B cell (primary cell): Measurements from ENCODE around the gene NHEJ1. TPM values are rescaled to one million over a fixed set of nuclear protein-coding genes. Genes with fewer than 3 reads are reported as not detected.

Source experiments
- ATAC-seq: fragments of 200-7000 bp; cut with Tn5 transposase; one replicate; pipeline ENCODE4 v1.10.0; 2021; ENCODE audit warnings: low read depth, mild to moderate bottlenecking, moderate number of reproducible peaks, moderate library complexity
- CTCF ChIA-PET: fragments of 350-600 bp; sonication (Branson Sonifier 250); formaldehyde crosslinking; loops from one replicate; lab custom pipeline; 2021; ENCODE audit warnings: antibody characterized with exemption, inconsistent platforms; lab: Charles Lee
- POLR2A ChIA-PET: fragments of 350-600 bp; sonication (Branson Sonifier 250); formaldehyde crosslinking; loops from one replicate; lab custom pipeline; 2021; ENCODE audit warnings: antibody characterized with exemption; lab: Charles Lee
- DNase-seq: peaks from one replicate; pipeline ENCODE4 v3.0.0; 2013
- H2AFZ ChIP-seq: 2 replicates; pipeline ENCODE4 v1.6.1; 2012; ENCODE audit warnings: mild to moderate bottlenecking, low read depth, low read length; ENCODE audit not compliant: insufficient read depth, poor library complexity, severe bottlenecking
- H3K27ac ChIP-seq, 2 donors: 1 replicate in 1 of 2; 2 replicates in 1 of 2; pipeline ENCODE4 v1.5.1; 2012 to 2013; ENCODE audit warnings: low read length in 2 of 2, mild to moderate bottlenecking in 2 of 2, moderate library complexity in 1 of 2
- H3K27me3 ChIP-seq, 4 experiments: fragments of 200-600 bp in 1 of 4; sonication (generic) in 1 of 4; replicated peaks in 1 of 4; 1 replicate in 2 of 4; 2 replicates in 2 of 4; pipeline versions ENCODE4 v1.6.1 to v1.7.0; 2013 to 2016; ENCODE audit warnings: low read length in 3 of 4, mild to moderate bottlenecking in 2 of 4, mixed read lengths in 1 of 4, moderate library complexity in 1 of 4; ENCODE audit not compliant: insufficient read depth in 4 of 4, control insufficient read depth in 3 of 4; ENCODE audit errors: control extremely low read depth in 1 of 4
- H3K36me3 ChIP-seq, 2 experiments: replicated peaks in 1 of 2; 1 replicate in 1 of 2; 2 replicates in 1 of 2; pipeline versions ENCODE4 v1.6.1 to v1.7.1; 2013; ENCODE audit warnings: low read length in 1 of 2; ENCODE audit not compliant: insufficient read depth in 2 of 2, control insufficient read depth in 1 of 2; ENCODE audit errors: control extremely low read depth in 1 of 2, extremely low read depth in 1 of 2
- H3K4me1 ChIP-seq, 2 donors: fragments of 200-600 bp in 1 of 2; sonication (generic) in 1 of 2; 1 replicate in 1 of 2; 2 replicates in 1 of 2; pipeline versions ENCODE4 v1.5.1 to v1.6.1; 2013 to 2017; ENCODE audit warnings: low read length in 2 of 2; ENCODE audit not compliant: control insufficient read depth in 2 of 2, insufficient read depth in 2 of 2
- H3K4me2 ChIP-seq: replicated peaks from 2 replicates; pipeline ENCODE3; 2012; ENCODE audit warnings: mild to moderate bottlenecking, low read depth, low read length; ENCODE audit not compliant: poor library complexity, severe bottlenecking
- H3K4me3 ChIP-seq, 5 experiments: fragments of 200-600 bp in 1 of 5; sonication (generic) in 1 of 5; 1 replicate in 3 of 5; 2 replicates in 2 of 5; pipeline versions ENCODE4 v1.5.1 to v1.7.0; 2011 to 2016; ENCODE audit warnings: low read length in 4 of 5, mild to moderate bottlenecking in 4 of 5, low read depth in 2 of 5, control low read depth in 1 of 5, moderate library complexity in 1 of 5; ENCODE audit not compliant: insufficient read depth in 1 of 5; ENCODE audit errors: control extremely low read depth in 1 of 5, extremely low read depth in 1 of 5
- H3K79me2 ChIP-seq: fragments of 200-600 bp; sonication (generic); one replicate; pipeline ENCODE4 v1.6.0; 2016; ENCODE audit warnings: low read length; ENCODE audit not compliant: control insufficient read depth, insufficient read depth
- H3K9ac ChIP-seq: fragments of 200-600 bp; sonication (generic); 2 replicates; pipeline ENCODE4 v1.6.1; 2017; ENCODE audit warnings: mild to moderate bottlenecking, low read length, moderate library complexity
- H3K9me3 ChIP-seq, 3 donors: one replicate each; pipeline versions ENCODE4 v1.6.1 to v1.7.1; 2013; ENCODE audit warnings: low read length in 2 of 3; ENCODE audit not compliant: control insufficient read depth in 2 of 3, insufficient read depth in 1 of 3; ENCODE audit errors: control extremely low read depth in 1 of 3
- H4K20me1 ChIP-seq: 2 replicates; pipeline ENCODE4 v1.6.0; 2012; ENCODE audit warnings: mild to moderate bottlenecking, low read length; ENCODE audit not compliant: insufficient read depth, control insufficient read depth, poor library complexity, severe bottlenecking
- H3K27ac Mint-ChIP-seq: one replicate; pipeline ENCODE4 v1.8.0; 2021; ENCODE audit warnings: mixed read lengths
- H3K27me3 Mint-ChIP-seq: one replicate; pipeline ENCODE4 v1.8.0; 2021; ENCODE audit warnings: mixed read lengths
- H3K4me1 Mint-ChIP-seq: one replicate; pipeline ENCODE4 v1.8.0; 2021; ENCODE audit warnings: mixed read lengths
- H3K4me3 Mint-ChIP-seq: one replicate; pipeline ENCODE4 v1.8.0; 2021; ENCODE audit warnings: mixed read lengths
- H3K9me3 Mint-ChIP-seq: one replicate; pipeline ENCODE4 v1.8.0; 2022; ENCODE audit warnings: mixed read lengths; ENCODE audit not compliant: insufficient read depth
- CTCF ChIP-seq: fragments of 200-600 bp; IDR thresholded peaks from one replicate; pipeline ENCODE4 v1.8.0; 2022; ENCODE audit warnings: antibody characterized with exemption, mild to moderate bottlenecking
- EZH2 ChIP-seq: IDR thresholded peaks from 2 replicates; pipeline ENCODE4 v1.6.1; 2012; ENCODE audit warnings: borderline replicate concordance, low read depth, mild to moderate bottlenecking, moderate library complexity, low read length; ENCODE audit not compliant: insufficient read depth, poor library complexity, severe bottlenecking
- WGBS: methylation state at CpG from one replicate; pipeline ENCODE4 v1.1.5; 2013; ENCODE audit warnings: missing lambda C conversion rate; ENCODE audit not compliant: insufficient coverage; 5-methylcytosine and 5-hydroxymethylcytosine counted together
- intact Hi-C: fragments of 100-400 bp; cut with micrococcal nuclease; formaldehyde crosslinking; loops from one replicate; pipeline ENCODE4 v1.10.0; 2022
- polyA plus RNA-seq: library from polyadenylated mRNA; depleted of rRNA; stranded (reverse); fragments of >200 nt; gene quantifications from 2 replicates; pipeline ENCODE4 v1.2.3, GENCODE V29; 2012
- total RNA-seq, 2 donors: library from RNA; stranded (reverse); fragments of 120-200 nt in 1 of 2; gene quantifications; 1 replicate in 1 of 2; 2 replicates in 1 of 2; pipeline versions ENCODE4 v1.2.3 to v1.2.4, GENCODE V29; 2013 to 2022

Gene NHEJ1
- total and polyA plus RNA-seq, 2 donors (not counting 1 experiment from before 2014, with no cell fraction given): 14.9 to 25.0 TPM

- H3K27me3 ChIP-seq: peaks cover 0 to 21% (median 0%) of the 10 kb centered on the region in 4 experiments
- no peak overlapping the region for H3K4me2 ChIP-seq
- no peak overlapping the region for H3K4me3 ChIP-seq
- ATAC-seq (no peak), DNase-seq (no peak)
- H3K36me3 ChIP-seq: no peaks in the 10 kb centered on the region
- H3K4me1 ChIP-seq: no peaks in the 10 kb centered on the region
- H3K9ac ChIP-seq: no peak overlapping the region
- intact Hi-C loops: loop anchor here (2.0 kb wide), 1 partner anchor 119 kb away; no protein-coding TSS in a partner anchor
- TF ChIP-seq CTCF (no peak), EZH2 (no peak)
- H3K9me3 Mint-ChIP-seq: no peaks in the 10 kb centered on the region
- ChIA-PET CTCF (interaction anchor here (1.3 to 6.4 kb wide), 3 partner anchors 14 to 126 kb away, joined by 3 to 99 read pairs (median 18); no protein-coding TSS in a partner anchor), POLR2A (no interaction called here)
- H3K4me3 Mint-ChIP-seq: no peak overlapping the region
- H4K20me1 ChIP-seq: no peaks in the 10 kb centered on the region
- no peaks in the 10 kb centered on the region for H3K79me2 ChIP-seq
- no peaks in the 10 kb centered on the region for H3K4me1 Mint-ChIP-seq
- no peak overlapping the region for H3K27ac Mint-ChIP-seq
- H2AFZ ChIP-seq: no peak overlapping the region
- peaks cover 35% of the 10 kb centered on the region for H3K27me3 Mint-ChIP-seq
- H3K27ac ChIP-seq: no peak overlapping the region
- WGBS: 84% methylated on average over 5 of the region's 5 CpGs
- H3K9me3 ChIP-seq: peaks cover 0 to 6% (median 0%) of the 10 kb centered on the region in 3 donors
Observed at GRCh38 chr2:219028141-219028540, 132.5 kb downstream of the NHEJ1 start.

- Mint-ChIP-seq H3K9me3 (no peaks in the 10 kb centered on the region), H3K27ac (no peak overlapping the region), H3K4me1 (no peaks in the 10 kb centered on the region), H3K27me3 (peaks cover 33% of the 10 kb centered on the region), H3K4me3 (no peak overlapping the region)
- Histone ChIP-seq H4K20me1 (no peaks in the 10 kb centered on the region), H3K4me1 (no peaks in the 10 kb centered on the region), H3K27me3 (peaks cover 0 to 24% (median 0%) of the 10 kb centered on the region in 4 experiments), H3K9me3 (peaks cover 0 to 6% (median 0%) of the 10 kb centered on the region in 3 donors), H2AFZ (no peak overlapping the region), H3K79me2 (no peaks in the 10 kb centered on the region), H3K27ac (no peak overlapping the region), H3K4me2 (no peak overlapping the region), H3K4me3 (no peak overlapping the region), H3K36me3 (no peaks in the 10 kb centered on the region), H3K9ac (no peak overlapping the region)
- ChIA-PET POLR2A (no interaction called here), CTCF (interaction anchor here (0.9 to 6.4 kb wide), 4 partner anchors 11 to 126 kb away, joined by 3 to 99 read pairs (median 3); no protein-coding TSS in a partner anchor)
- DNase-seq: no peak
- TF ChIP-seq CTCF (no peak), EZH2 (no peak)
- intact Hi-C loops: loop anchor here (2.0 kb wide), 1 partner anchor 119 kb away; no protein-coding TSS in a partner anchor
- no peak for ATAC-seq
- whole genome bisulfite sequencing: 94% methylated on average over 22 of the region's 22 CpGs
Observed at GRCh38 chr2:219027511-219028055, 133.0 kb downstream of the NHEJ1 start.
